ENCODE results near the gene SIRT7.

Gene SIRT7

DNA sequence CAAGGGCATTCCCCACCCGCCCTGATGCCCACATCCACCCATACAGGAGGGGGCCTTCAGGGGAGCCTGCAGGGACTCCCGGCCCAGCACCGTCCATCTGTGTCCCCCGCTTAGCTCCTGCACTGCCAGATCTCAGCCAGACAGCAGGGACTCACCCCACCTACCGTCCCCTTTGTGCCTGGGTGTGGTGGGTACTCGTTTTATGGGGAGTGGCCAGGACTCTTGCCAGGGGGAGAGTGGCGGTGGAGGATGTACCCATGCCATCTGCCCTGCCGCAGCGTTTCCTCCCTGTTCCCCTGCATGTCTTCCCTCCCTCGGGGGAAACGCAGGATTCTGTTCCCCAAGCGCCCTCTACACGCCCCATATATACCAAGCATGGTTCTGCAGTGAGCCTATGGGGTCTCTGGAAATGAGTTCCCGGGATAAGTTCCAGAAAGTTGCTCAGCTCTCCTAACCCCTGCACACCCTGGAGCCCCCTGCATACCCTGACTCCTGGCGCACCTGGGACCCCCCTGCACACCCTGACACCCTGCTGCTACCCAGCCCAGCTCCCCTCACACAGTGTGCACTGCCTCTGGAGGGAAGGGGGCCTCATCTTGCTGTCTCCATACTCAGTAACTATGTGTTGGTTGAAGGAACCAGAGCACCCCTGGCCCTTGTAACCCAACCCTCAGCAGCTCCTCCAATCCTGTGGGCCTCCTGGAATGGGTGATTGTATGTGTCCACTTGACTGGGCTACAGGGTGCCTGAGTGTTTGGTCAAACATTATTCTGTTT, 13.8 kb upstream of the SIRT7 start:
- no peak for DNase-seq

DNA sequence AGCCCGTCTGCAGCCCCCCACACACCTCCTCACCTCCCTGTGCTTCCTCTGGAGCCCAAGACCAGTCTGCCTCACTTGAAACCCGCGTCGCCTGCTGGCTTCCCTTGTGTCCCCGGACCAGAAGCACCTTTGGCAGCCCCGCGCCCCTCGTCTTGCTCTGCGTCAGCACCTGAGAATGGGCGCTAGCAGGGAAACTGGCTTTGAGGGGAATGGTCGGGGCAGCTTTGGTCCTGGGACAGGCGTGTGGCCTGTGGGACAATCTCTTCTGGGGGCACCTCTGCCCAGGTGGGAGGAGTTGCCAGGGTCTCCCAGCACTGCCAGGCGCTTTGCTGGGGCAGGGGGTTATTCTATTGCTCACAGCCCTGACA, 13.2 kb upstream of the SIRT7 start:
- DNase-seq: no peak

GRCh38 chr17:81930142-81931125, 12.5 kb upstream of the SIRT7 start:
- DNase-seq: no peak

- DNase-seq: no peak
Observed at GRCh38 chr17:81929253-81930141, 11.5 kb upstream of the SIRT7 start.

- no peak for DNase-seq
Observed at GRCh38 chr17:81928544-81929252, 10.7 kb upstream of the SIRT7 start.

GRCh38 chr17:81927653-81928543, 9.9 kb upstream of the SIRT7 start, which contains the start of gene MAFG:
TSS of gene MAFG (minus strand) at chr17:81927735. CDS start at chr17:81923185, 4,550 bp downstream.
- peak; percentile 86 for DNase-seq

DNA sequence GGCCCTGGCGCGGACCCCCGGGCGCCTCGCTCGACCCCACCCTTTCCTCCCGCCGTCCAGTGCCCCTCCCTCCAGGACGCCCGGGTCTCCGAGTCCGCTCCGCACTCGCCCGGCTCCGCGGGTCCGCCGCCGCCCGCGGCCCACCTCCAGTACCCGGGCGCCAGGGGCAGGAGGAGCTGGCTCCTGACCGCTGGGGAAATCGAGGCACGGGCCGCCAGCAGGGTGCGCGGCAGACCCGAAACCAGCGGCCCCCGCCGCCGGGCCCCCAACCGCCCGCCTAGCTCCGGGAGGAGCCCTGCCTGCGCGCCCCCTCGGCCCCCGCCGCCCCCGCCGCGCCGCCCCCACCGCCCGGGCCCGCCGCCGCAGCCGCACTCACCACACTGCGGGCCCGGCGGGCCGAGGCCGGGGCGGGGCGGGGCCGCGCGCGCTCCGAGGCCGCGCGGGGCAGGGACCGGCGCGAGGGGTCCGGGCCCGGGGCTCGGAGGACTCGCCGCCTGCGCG, 9.2 kb upstream of the SIRT7 start:
- DNase-seq: no peak

DNA sequence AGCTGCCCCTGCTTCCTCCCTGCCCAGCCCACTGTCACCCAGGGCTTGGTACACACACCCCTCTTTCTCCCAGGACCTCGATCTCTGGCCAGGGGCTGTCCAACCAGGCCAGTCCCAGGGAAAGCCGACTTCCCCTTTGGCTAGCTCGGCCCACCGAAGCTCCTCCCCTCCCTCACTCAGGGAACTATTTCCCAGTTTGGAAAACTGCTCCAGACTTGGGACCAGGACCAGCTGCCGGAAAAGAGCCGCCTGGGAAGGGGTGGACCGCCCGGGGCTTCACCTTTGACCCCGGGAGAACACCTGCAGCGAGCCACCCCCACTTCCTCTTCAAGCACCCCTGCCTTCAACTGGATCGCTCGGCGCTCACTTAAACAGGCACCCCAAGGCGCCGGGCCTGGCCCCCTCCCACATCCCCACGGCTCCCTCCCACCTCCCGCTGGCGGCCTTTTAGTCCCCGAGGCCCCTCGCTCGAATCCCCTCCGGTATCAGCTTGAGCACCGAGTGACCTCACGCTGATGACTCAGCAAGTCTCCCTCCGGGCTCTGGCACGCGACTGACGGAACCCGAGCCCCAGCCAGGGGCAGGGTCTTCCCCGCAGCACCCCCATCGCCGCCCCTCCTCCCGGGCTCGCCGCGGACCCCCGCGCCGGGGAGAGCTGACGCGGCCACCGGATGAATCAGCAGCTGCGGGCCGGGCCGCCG, 8.6 kb upstream of the SIRT7 start:
- DNase-seq: peak; percentile 49

DNA sequence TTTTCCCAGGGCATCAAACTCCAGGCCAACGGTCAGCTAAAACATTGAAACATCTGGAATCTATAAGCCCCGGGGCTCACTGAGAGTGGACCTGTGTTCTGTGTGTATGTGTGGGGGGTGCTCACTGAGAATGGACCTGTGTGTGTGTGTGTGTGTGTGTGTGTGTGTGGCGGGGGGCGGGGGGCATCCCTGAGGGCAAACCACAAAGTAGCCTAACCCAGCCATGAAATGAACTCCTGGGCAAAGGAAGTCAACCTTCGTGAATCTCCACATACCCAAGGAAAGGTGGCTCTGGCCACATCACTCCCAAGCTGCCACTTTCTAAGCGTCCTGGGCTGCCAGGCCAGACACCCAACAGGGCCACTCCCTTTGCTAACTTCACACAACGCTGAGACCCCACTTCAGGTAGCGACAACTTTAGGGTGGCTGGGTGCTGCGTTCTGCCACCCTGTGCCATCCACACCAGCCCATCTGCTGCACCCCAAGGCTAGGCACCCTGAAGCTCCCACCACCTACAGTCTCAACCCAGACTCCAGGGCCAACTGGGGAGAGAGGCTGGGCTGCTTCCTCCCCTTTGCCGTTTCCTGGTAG, 8.0 kb upstream of the SIRT7 start:
- DNase-seq: no peak

GRCh38 chr17:81924557-81925532, 6.9 kb upstream of the SIRT7 start:
- no peak for DNase-seq

GRCh38 chr17:81923302-81924260, 5.6 kb upstream of the SIRT7 start:
- no peak for DNase-seq

GRCh38 chr17:81922566-81923301, 4.8 kb upstream of the SIRT7 start:
- DNase-seq: no peak

DNA sequence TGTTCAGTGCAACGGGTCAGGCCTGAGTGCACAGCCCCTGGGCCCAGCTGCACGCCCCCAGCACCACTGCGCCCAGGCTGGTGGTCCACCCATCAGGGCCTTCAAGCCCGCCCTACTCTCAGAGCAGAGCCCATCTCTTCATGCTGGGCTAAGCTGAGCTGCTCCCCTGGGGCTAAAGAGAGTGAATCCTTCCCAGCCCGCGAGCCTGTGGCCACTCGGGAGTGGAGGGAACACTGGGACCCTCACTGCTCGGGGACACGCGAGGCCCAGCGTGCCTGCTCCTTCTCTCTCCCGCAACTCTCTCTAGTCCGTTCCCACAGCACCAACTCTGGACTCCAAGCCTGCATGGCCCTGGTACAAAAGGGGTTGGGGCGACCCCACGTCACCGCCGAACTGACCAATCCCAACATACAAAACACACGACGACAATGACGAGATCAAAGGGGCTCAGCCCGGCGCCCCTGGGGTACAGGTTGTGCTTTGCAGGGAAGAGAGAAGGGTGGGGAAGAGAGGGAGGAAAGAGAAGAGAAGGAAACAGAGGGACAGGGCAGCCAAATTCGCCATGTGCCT, 4.1 kb upstream of the SIRT7 start:
- DNase-seq: no peak

DNA sequence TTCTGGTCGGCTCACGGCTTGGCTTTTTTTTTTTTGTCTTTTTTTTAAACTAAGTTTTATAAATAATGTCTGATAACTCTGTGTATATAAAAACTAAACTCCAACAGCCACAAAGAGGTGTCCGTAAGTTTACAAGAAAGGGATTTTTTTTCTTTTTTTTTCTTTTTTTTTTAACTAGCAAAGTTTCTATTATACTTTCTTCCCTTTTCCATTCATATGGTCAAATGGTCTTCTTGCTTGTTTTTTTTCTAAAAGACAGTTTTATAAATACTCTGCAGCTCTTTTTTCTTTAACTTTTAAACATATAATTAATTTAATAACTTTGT, 3.5 kb upstream of the SIRT7 start:
- DNase-seq: no peak

- DNase-seq: no peak
Observed at GRCh38 chr17:81920612-81921536, 2.9 kb upstream of the SIRT7 start.
